MM.1S (cell line): Measurements from ENCODE around the gene RNASEH2A.

Experiments used
- DNase-seq: peaks from one replicate; pipeline ENCODE4 v3.0.0-alpha.2; 2015
- H2AFZ ChIP-seq: fragments of 300-600 bp; sonication (generic); 2 replicates; pipeline ENCODE4 v1.6.0; 2016; ENCODE audit warnings: antibody characterized with exemption, low read length
- H3F3A ChIP-seq: fragments of 300-600 bp; sonication (generic); 2 replicates; pipeline ENCODE4 v1.6.1; 2016; ENCODE audit warnings: mild to moderate bottlenecking, antibody characterized with exemption, low read length, moderate library complexity, mixed read lengths; ENCODE audit not compliant: insufficient read depth
- H3K27ac ChIP-seq: fragments of 300-600 bp; sonication (generic); 2 replicates; pipeline ENCODE4 v1.5.1; 2016; ENCODE audit warnings: mild to moderate bottlenecking, low read length
- H3K27me3 ChIP-seq: fragments of 300-600 bp; sonication (generic); replicated peaks from 2 replicates; pipeline ENCODE4 v1.6.0; 2016; ENCODE audit warnings: low read length; ENCODE audit not compliant: insufficient read depth
- H3K36me3 ChIP-seq: fragments of 300-600 bp; sonication (generic); replicated peaks from 2 replicates; pipeline ENCODE4 v1.6.1; 2016; ENCODE audit warnings: mild to moderate bottlenecking, low read length, mixed read lengths; ENCODE audit not compliant: insufficient read depth
- H3K4me1 ChIP-seq: fragments of 300-600 bp; sonication (generic); 2 replicates; pipeline ENCODE4 v1.6.1; 2016; ENCODE audit warnings: low read length, mixed read lengths
- H3K4me2 ChIP-seq: fragments of 300-600 bp; sonication (generic); 2 replicates; pipeline ENCODE4 v1.6.0; 2016; ENCODE audit warnings: low read depth, low read length
- H3K4me3 ChIP-seq: fragments of 300-600 bp; sonication (generic); 2 replicates; pipeline ENCODE4 v1.5.1; 2016; ENCODE audit warnings: low read length, mixed read lengths
- H3K79me2 ChIP-seq: fragments of 300-600 bp; sonication (generic); 2 replicates; pipeline ENCODE4 v1.6.1; 2016; ENCODE audit warnings: mixed run types, low read length, mixed read lengths
- H3K9ac ChIP-seq: fragments of 300-600 bp; sonication (generic); 2 replicates; pipeline ENCODE4 v1.6.1; 2016; ENCODE audit warnings: low read length, mixed read lengths
- H3K9me2 ChIP-seq: fragments of 300-600 bp; sonication (generic); replicated peaks from 2 replicates; pipeline ENCODE4 v1.6.1; 2016; ENCODE audit warnings: mild to moderate bottlenecking, low read length, mixed read lengths; ENCODE audit not compliant: insufficient read depth
- H3K9me3 ChIP-seq: fragments of 300-600 bp; sonication (generic); replicated peaks from 2 replicates; pipeline ENCODE4 v1.6.1; 2016; ENCODE audit warnings: mild to moderate bottlenecking, low read length, mixed read lengths; ENCODE audit not compliant: insufficient read depth
- H4K20me1 ChIP-seq: fragments of 300-600 bp; sonication (generic); 2 replicates; pipeline ENCODE4 v1.6.1; 2016; ENCODE audit warnings: mild to moderate bottlenecking, low read length, moderate library complexity, mixed read lengths; ENCODE audit not compliant: insufficient read depth
- EZH2 ChIP-seq: fragments of 300-600 bp; sonication (generic); optimal IDR thresholded peaks from 2 replicates; pipeline ENCODE3; 2017; ENCODE audit warnings: low read depth, mild to moderate bottlenecking, antibody characterized with exemption, low read length, mixed read lengths
- EZH2phosphoT487 ChIP-seq: fragments of 300-600 bp; sonication (generic); IDR thresholded peaks from 2 replicates; pipeline ENCODE4 v1.6.1; 2018; ENCODE audit warnings: antibody characterized with exemption, low read length
- TF ChIP-seq, protein P1 (sequence below): fragments of 300-600 bp; sonication (generic); IDR thresholded peaks from 2 replicates; pipeline ENCODE4 v1.5.1; 2016; ENCODE audit warnings: antibody characterized with exemption, low read length, mixed read lengths

RNASEH2A gene

DNA sequence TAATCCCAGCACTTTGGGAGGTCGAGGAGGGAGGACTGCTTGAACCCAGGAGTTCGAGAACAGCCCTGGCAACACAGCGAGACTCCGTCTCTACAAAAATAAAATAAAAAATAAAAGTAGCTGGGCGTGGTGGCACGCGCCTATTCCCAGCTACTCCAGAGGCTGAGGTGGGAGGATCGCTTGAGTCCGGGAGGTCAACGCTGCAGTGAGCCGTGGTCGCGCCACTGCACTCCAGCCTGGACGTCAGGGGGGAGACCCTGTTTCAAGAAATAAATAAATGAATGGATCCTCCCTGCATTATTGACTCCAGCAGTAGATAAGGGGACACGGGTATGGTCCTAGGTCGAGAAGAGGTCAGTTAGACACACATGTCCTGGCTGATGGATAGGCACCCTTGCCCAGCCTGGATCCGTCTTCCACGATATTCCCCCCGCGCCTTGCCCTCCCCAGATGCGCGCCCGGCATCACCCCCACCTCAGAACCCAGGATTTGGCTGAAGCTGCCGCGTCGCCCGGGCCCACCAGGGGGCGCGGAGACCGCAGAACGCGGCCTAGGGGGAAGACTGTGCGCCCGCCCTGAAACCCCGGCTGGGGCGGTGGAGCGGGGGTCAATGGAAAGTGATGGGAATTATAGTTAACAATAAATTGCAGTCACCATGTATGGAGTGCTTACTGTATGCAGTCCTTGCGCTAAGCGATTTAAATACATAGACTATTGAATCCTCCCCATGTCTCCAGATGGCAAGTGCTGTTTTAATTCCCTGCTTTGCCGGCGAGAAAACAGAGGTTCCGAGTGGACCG lies 29.0 kb upstream of the RNASEH2A start:
- peak overlapping the region; percentile 99 for H2AFZ ChIP-seq
- peak; percentile 72 for DNase-seq
- peak overlapping the region; percentile 99 for H3K4me2 ChIP-seq
- no peaks in the 10 kb centered on the region for H3K9me2 ChIP-seq
- no peaks in the 10 kb centered on the region for H3K9me3 ChIP-seq
- no peaks in the 10 kb centered on the region for H3K79me2 ChIP-seq
- H3F3A ChIP-seq, result peaks cover 9% of the 10 kb centered on the region; the same call in 1 of the 2 replicates
- H4K20me1 ChIP-seq, result no peaks in the 10 kb centered on the region
- H3K27me3 ChIP-seq, result no peaks in the 10 kb centered on the region
- peak overlapping the region; percentile 68; the same call in 1 of the 2 replicates for H3K9ac ChIP-seq
- H3K4me1 ChIP-seq, result peaks cover 20% of the 10 kb centered on the region
- no peak overlapping the region for H3K27ac ChIP-seq
- H3K4me3 ChIP-seq, result peak overlapping the region; percentile 88
- no peak for TF ChIP-seq EZH2phosphoT487
- TF ChIP-seq, protein P1, sequence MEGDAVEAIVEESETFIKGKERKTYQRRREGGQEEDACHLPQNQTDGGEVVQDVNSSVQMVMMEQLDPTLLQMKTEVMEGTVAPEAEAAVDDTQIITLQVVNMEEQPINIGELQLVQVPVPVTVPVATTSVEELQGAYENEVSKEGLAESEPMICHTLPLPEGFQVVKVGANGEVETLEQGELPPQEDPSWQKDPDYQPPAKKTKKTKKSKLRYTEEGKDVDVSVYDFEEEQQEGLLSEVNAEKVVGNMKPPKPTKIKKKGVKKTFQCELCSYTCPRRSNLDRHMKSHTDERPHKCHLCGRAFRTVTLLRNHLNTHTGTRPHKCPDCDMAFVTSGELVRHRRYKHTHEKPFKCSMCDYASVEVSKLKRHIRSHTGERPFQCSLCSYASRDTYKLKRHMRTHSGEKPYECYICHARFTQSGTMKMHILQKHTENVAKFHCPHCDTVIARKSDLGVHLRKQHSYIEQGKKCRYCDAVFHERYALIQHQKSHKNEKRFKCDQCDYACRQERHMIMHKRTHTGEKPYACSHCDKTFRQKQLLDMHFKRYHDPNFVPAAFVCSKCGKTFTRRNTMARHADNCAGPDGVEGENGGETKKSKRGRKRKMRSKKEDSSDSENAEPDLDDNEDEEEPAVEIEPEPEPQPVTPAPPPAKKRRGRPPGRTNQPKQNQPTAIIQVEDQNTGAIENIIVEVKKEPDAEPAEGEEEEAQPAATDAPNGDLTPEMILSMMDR, result peak; percentile 97
- no peak for TF ChIP-seq EZH2
- H3K36me3 ChIP-seq, result no peaks in the 10 kb centered on the region

DNA sequence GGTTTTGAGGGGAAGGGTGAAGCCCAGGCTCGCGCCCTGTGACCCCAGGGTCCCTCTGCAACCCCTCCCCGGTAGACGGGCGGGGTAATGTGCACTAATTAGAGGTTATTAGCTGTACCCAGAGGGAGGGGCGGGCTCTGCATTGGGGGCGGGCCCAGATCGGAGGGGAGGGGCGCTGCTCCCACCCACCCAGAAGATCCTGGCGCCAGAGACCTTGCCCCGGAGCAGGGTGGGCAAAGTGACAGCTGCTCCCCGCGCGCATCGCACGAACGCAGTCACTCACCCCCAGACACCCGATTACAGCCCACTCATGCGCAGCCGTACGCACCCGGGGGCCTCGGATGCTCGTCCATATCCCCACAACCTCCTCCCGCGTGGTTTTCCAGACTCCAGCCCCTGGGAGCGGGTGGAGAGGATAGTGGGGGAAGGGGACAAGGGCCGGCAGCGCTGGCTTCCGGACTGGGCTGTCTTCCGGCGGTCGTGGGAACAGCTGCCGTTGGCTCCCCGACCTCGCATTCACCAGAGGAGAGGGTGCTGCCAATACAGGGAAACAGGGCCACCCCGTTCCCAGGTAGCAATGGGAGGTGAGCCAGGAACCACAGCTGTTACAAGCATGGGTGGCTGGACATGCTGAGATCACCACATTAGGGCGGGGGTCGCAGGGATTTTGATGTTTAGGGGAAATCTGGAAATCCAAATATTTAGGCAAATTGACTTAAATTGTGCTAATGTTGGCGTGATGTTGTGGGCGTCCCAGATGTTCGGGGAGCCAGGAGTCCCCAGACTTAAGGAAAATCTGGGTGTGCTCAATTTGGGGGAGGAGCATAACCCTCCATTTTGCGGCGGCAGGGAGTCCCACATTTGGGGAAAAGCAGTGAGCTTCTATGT lies 28.1 kb upstream of the RNASEH2A start:
- H2AFZ ChIP-seq, result peak overlapping the region; percentile 99
- no peaks in the 10 kb centered on the region for H3K9me3 ChIP-seq
- H3K9me2 ChIP-seq, result no peaks in the 10 kb centered on the region
- H3K4me1 ChIP-seq, result peaks cover 24% of the 10 kb centered on the region
- peaks cover 10% of the 10 kb centered on the region for H3F3A ChIP-seq
- no peaks in the 10 kb centered on the region for H3K36me3 ChIP-seq
- TF ChIP-seq, protein P1, result no peak
- TF ChIP-seq EZH2, result no peak
- TF ChIP-seq EZH2phosphoT487, result no peak
- H3K79me2 ChIP-seq, result no peaks in the 10 kb centered on the region
- no peaks in the 10 kb centered on the region for H3K27me3 ChIP-seq
- H4K20me1 ChIP-seq, result no peaks in the 10 kb centered on the region
- DNase-seq, result peak; percentile 27
- H3K27ac ChIP-seq, result no peak overlapping the region
- peak overlapping the region; percentile 99 for H3K4me2 ChIP-seq
- peak overlapping the region; percentile 68 for H3K9ac ChIP-seq
- peak overlapping the region; percentile 88 for H3K4me3 ChIP-seq

DNA sequence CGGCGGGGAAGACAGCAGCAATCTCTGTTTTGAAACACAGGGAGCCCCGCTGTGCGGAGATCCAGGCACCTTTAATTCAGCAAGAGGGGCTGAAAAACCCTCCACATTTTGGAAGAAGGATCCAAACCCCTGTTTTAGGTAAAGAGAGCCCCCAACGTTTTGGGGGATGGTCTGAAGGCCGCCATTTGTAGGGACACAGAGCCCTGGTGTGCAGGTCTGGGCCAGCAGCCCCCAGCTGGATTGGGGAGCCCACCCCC lies 27.6 kb upstream of the RNASEH2A start:
- H4K20me1 ChIP-seq, result no peaks in the 10 kb centered on the region
- H3K4me1 ChIP-seq, result peaks cover 21% of the 10 kb centered on the region
- TF ChIP-seq, protein P1, result no peak
- TF ChIP-seq EZH2, result no peak
- TF ChIP-seq EZH2phosphoT487, result no peak
- no peaks in the 10 kb centered on the region for H3K79me2 ChIP-seq
- H3K4me3 ChIP-seq, result no peak overlapping the region
- H3K27ac ChIP-seq, result no peak overlapping the region
- H3K36me3 ChIP-seq, result no peaks in the 10 kb centered on the region
- H2AFZ ChIP-seq, result peak overlapping the region; percentile 99
- H3K4me2 ChIP-seq, result peak overlapping the region; percentile 99; the same call in 1 of the 2 replicates
- no peak overlapping the region for H3K9ac ChIP-seq
- DNase-seq, result no peak
- no peaks in the 10 kb centered on the region for H3K9me2 ChIP-seq
- no peaks in the 10 kb centered on the region for H3K27me3 ChIP-seq
- peaks cover 12% of the 10 kb centered on the region for H3F3A ChIP-seq
- H3K9me3 ChIP-seq, result no peaks in the 10 kb centered on the region
